Measurements from ENCODE around the gene RARS2.

- TF ChIP-seq CTCF (IDR thresholded peaks at IDR 0.05) (no peak), POLR2A (IDR thresholded peaks at IDR 0.05) (no peak)
These were observed 44.1 kb upstream of the RARS2 start for GRCh38 chr6:87633851-87634250.
